NOMO-1 treated with DMSO at 0.1 percent for 48 hours (cell line): ENCODE measurements around the gene GABARAP.

Experiments used
- DNase-seq: peaks from one replicate; lab custom pipeline; 2025; ENCODE audit not compliant: unreplicated experiment; lab: John Stamatoyannopoulos, UW

Gene GABARAP

GRCh38 chr17:7223375-7223774, 18.9 kb downstream of the GABARAP start:
- DNase-seq = no peak

- DNase-seq = no peak
Measured at GRCh38 chr17:7222972-7223292, 19.3 kb downstream of the GABARAP start.

- no peak for DNase-seq
Measured at GRCh38 chr17:7222093-7222971, 19.9 kb downstream of the GABARAP start.

- DNase-seq = no peak
Measured at GRCh38 chr17:7221278-7222092, 20.8 kb downstream of the GABARAP start.

- DNase-seq = peak; percentile 66
Measured at GRCh38 chr17:7220593-7221277, 21.5 kb downstream of the GABARAP start.

GRCh38 chr17:7219812-7220592, 22.2 kb downstream of the GABARAP start, which contains the start of the genes ACADVL and DLG4:
Gene ACADVL (plus strand): TSS chr17:7219938. CDS start chr17:7219985, 47 bp downstream.
Gene DLG4 (minus strand): TSS chr17:7219836.
- peak; percentile 78 for DNase-seq

- DNase-seq = no peak
Measured at GRCh38 chr17:7219229-7219811, 22.9 kb downstream of the GABARAP start.

GRCh38 chr17:7218758-7219157, 23.5 kb downstream of the GABARAP start:
- no peak for DNase-seq

- DNase-seq = no peak
Measured at GRCh38 chr17:7218166-7218565, 24.1 kb downstream of the GABARAP start.

- peak; percentile 68 for DNase-seq
Measured at GRCh38 chr17:7217113-7217987, 24.9 kb downstream of the GABARAP start.

GRCh38 chr17:7216242-7217112, 25.8 kb downstream of the GABARAP start:
- DNase-seq = no peak

- no peak for DNase-seq
Measured at GRCh38 chr17:7215652-7216180, 26.5 kb downstream of the GABARAP start.

- no peak for DNase-seq
Measured at GRCh38 chr17:7215136-7215638, 27.1 kb downstream of the GABARAP start.

GRCh38 chr17:7214300-7215135, 27.7 kb downstream of the GABARAP start:
- DNase-seq = peak; percentile 97

- peak; percentile 71 for DNase-seq
Measured at GRCh38 chr17:7213895-7214299, 28.4 kb downstream of the GABARAP start.

- no peak for DNase-seq
Measured at GRCh38 chr17:7211491-7212273, 30.6 kb downstream of the GABARAP start.
